HG02981 (cell line): ENCODE measurements around the gene TIMM13.
"Not testable (repeated sequence)": the region's sequence is repeated elsewhere in the genome, so short reads cannot be mapped to it uniquely, and the experiment has no call there.

Experiments
- ATAC-seq: cut with Tn5 transposase; IDR thresholded peaks from one replicate; pipeline ENCODE4 v1.9.1; 2021; ENCODE audit warnings: mild to moderate bottlenecking, moderate library complexity; ENCODE audit not compliant: unreplicated experiment

TIMM13 gene

DNA sequence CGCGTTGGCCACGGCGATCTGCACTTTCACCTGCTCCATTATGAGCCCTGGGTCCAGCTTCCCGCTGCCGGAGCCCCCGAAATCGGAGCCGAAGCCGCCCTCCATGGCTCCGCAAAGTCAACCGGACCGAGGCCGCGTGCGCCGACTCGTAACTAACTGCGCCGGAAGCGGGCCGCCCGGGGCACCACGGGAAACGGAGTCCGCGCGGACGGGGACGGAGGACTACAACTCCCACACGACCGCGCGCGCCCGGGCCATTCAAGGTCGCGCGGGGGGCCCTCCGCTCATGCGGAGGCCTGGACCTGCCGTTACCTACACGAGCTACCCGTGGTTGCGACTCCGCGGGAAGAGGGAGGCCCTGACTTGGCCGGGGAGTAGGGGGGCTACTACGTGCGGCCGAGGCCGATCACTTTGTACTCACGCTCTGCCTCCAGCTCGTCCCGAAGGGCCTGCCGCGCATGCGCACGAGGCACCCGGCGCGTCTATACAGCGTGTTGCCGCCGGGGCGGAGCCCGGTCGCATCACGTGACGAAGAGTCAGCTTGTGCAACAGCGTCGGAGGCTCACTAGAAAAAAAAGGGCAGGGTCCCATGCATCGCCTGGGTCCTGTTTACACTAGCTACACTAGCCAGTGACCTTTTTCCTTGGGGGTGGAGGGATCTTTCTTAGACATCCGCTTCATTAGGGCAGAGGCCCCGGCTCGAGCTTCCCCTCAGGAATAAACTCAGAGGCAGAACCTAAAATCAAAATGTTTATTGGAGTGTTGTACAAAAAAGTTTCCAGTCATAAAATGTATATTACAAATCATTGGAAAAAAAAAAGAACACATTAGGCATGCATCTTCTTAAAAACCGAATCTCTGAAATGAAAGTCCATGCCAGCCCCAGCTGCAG is at the start of gene TIMM13:
TIMM13 (minus strand) TSS at position 158 of the 892 bp plus-strand sequence; CDS start at position 105, 53 bp downstream.
- peak; percentile 81 for ATAC-seq

DNA sequence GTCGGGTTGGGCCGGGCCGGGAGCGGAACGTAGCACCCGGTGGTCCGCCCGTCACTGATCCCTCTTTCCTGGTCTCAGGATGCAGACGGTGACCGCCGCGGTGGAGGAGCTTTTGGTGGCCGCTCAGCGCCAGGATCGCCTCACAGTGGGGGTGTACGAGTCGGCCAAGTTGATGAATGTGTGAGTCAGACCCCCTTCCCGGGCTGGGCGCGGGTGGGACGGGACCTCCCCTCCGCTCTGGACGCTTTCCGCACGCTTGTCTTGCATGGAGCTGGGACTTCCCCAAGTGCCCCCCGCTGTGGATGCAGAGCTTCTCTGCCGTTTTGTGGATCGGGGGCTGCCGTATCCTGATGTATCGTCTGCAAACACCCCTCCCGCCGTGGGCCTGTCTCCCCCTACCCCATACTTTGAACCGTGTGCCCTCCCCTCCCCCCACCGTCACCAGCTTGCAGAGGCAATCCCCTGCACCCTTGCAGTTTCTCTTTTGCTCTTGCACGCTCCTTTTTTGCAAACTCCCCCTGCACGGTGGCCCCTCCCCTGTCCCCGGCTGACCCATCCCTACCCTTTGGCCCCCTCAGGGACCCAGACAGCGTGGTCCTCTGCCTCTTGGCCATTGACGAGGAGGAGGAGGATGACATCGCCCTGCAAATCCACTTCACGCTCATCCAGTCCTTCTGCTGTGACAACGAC is 49.2 kb upstream of the TIMM13 start:
- peak; percentile 1 for ATAC-seq

DNA sequence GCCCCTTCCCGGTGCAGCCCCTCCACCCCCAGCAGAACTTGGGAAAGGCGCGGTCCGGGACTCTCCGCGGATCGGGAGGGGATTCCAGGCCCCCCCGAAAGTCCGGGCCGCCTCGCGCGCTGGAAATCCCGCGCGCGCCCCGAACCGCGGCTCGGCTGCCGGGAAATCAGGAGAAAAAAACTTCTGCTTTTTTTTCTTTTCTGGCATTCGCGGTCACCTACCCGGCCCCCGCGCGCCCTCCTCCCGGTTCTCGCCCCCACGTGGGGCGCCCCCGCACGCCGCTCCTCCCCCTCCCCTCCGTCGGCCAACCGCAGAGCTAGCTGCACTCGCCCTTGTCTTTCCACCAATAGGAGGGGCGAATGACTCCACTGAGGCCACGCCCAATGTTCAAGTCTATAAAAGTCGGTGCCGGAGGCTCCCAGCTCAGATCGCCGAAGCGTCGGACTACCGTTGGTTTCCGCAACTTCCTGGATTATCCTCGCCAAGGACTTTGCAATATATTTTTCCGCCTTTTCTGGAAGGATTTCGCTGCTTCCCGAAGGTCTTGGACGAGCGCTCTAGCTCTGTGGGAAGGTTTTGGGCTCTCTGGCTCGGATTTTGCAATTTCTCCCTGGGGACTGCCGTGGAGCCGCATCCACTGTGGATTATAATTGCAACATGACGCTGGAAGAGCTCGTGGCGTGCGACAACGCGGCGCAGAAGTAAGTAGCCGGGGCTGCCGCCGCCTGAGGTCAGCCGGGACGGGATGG is 48.5 kb upstream of the TIMM13 start, which contains the start of gene GADD45B:
GADD45B (plus strand) TSS at position 426 of the 749 bp plus-strand sequence; CDS start at position 658, 232 bp downstream.
- ATAC-seq = peak; percentile 44

DNA sequence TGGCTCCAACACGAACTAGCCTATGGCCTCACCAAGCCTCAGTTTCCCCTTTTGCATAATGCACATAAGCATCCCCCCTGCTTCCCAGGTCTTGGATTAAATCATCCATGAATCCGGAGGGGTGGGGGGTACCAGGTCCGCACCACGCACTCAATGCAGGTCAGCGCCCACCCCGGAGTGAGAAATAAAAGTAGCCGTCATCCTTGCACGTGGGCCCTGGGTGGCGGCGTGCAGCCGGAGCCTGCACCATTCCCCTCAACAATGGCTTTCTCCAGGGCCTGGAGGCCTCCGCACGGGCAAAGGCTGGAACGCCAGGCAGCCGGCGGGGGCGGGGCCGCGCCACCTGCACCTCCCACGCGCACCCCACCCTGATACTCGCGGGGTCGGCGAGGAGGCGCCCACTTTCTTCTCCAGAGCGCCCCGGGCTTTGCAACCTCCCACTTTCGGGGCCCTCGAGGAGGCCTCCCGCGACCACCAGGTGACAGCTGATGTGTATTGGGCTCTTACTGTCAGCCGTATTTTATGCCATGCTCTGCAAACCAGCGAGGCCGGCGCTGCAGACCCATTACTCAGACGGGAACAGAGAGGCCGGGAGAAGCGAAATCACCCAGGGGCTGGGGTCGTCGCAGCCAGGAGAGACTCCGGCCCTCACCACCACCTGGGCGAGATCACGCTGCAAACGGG is 47.8 kb upstream of the TIMM13 start:
- peak; percentile 3 for ATAC-seq

DNA sequence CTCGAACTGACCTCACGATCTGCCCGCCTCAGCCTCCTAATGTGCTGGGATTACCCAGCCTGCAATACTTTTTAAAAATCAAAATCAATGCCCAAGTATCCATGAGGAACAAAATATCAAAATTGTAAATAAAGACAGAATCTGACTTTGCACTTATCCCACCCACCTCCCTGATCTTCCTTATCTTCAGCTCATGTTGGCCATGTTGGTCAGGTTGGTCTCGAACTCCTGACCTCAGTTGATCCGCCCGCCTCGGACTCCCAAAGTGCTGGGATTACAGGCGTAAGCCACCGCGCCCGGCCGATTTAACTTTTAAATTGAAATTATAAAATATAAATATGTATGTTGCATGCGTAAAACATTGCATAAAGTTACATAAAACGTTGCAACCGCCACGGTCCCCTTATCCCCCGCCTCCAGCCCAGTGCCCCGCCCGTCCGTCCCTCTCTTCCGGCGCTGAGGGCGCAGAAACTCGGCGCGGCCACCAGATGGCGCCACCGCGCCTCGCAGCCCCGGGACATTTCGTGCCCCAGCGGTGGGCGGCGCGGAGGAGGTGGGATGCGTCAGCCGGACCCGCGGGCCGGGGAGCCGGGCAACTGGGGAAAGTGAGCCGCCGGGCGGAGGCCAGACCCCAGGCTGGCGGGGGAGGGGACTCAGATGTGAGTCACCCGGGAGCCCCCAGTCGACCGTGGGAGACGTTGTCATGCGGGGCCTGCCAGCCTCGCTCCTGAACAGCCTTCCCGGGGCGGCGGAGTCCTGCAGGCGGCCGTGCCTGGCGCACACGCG is 47.0 kb upstream of the TIMM13 start:
- no peak for ATAC-seq

DNA sequence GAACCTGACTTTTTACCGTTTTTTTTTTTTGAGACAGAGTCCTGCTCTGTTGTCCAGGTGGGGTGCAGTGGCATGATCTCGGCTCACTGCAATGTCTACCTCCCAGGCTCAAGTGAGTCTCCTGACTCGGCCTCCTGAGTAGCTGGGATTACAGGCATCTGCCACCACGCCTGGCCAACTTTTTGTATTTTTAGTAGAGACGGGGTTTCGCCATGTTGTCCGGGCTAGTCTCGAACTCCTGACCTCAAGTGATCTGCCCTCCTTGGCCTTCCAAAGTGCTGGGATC is 42.5 kb upstream of the TIMM13 start:
- not testable (repeated sequence) for ATAC-seq

DNA sequence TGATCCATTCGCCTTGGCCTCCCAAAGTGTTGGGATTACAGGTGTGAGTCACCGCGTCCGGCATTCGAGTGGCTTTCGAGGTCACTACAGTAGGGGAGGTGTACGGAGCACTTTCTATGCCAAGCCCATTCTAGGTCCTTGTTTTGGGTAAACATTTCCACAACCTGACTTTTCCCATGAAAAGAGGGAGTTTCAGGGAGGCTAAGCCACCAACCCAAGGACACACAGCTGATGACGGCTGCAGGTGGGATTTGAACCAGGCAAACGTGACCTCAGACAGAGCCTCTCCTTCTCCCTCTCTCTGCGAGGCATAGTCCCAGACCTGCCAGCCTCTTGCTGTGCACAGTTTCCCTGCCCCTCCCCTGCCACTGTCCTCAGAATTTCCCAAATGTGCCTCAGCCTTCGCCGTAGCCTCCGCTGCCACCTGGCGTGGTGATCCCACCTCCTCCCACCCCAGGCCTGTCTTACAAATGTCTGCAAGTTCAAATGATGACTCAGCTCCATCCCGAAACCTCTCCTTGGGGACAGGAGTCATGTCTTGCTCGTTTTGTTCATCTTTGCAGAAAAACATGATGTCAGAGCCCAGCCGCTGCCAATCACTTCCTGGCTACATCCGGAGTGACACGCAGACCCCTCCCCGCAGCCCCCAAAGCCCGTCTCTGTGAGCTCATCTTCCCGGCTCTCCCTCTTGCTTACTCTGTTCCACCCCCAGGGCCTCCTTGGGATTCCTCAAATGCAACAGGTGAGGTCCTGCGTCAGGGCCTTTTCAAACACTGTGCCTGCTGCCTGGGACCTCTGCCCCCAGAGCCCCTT is 41.9 kb upstream of the TIMM13 start:
- ATAC-seq = no peak

DNA sequence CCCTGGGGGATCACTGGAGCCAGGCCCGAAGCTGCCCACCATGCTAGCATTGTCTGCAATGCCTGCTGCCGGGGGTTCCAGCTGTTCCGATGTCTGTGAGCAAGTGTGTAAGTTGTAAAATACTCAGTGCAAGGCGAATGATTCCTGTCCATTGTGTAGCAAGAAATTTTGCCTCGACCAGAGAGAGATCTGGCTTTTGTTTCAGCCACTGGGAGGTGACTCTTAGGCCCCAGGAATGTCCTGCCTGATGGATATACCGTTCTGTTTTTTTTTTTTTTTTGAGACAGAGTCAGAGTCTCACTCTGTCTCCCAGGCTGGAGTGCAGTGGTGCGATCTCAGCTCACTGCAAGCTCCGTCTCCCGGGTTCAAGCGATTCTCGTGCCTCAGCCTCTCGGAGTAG is 41.2 kb upstream of the TIMM13 start:
- no peak for ATAC-seq

DNA sequence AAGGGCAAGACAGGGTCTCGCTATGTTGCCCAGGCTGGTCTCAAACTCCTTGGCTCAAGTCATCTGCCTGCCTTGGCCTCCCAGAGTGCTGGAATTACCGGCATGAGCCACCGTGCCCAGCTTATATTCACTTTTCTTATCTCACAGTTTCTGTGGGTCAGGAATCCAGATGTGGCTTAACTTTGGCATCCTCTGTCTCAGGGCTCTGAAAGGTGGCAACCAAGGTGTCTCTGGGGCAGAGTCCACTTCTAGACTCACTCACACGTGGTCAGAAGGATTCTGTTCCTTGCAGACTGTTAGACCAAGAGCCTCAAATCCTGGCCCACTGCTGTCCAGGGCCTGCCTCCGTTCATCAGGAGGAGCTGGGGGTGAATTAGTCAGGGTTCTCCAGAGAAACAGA is 37.0 kb upstream of the TIMM13 start:
- ATAC-seq = no peak

DNA sequence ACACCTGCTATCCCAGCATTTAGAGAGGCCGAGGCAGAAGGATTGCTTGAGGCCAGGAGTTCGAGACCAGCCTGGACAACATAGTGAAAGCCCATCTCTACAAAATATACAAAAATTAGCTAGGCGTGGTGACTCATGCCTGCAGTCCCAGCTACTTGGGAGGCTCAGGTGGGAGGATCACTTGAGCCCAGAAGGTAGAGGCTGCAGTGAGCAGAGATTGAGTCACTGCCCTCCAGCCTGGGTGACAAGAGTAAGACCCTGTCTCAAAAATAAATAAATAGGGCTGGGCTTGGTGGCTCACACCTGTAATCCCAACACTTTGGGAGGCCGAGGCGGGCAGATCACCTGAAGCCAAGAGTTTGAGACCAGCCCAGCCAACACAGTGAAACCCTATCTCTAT is 36.3 kb upstream of the TIMM13 start:
- ATAC-seq = not testable (repeated sequence)

DNA sequence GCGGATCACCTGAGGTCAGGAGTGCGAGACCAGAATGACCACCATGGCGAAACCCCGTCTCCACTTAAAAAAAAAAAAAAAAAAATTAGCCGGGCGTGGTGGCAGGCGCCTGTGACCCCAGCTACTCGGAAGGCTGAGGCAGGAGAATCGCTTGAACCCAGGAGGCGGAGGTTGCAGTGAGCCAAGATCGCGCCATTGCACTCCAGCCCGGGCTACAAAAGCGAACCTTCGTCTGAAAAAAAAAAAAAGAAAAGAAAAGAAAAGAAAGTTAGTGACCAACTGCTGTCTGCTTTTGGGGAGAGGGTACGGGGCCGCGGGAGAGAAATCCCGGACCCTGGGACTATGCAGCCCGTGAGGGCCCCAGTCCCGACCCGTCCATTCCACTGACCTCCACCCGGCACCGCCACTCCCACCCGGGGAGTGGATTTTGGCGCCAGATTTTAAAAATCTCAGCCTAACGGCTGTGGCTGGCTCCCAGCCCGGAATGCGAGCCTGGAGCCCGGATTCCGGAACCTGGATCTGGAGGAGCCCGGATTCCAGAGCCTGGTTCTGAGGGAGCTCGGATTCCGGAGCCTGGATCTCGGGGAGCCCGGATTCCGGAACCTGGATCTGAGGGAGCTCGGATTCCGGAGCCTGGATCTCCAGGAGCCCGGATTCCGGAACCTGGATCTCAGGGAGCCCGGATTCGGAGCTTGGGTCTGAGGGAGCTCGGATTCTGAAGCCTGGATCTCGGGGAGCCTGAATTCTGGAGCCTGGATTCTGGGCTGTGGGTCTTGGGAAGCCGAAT is 35.4 kb upstream of the TIMM13 start:
- no peak for ATAC-seq

DNA sequence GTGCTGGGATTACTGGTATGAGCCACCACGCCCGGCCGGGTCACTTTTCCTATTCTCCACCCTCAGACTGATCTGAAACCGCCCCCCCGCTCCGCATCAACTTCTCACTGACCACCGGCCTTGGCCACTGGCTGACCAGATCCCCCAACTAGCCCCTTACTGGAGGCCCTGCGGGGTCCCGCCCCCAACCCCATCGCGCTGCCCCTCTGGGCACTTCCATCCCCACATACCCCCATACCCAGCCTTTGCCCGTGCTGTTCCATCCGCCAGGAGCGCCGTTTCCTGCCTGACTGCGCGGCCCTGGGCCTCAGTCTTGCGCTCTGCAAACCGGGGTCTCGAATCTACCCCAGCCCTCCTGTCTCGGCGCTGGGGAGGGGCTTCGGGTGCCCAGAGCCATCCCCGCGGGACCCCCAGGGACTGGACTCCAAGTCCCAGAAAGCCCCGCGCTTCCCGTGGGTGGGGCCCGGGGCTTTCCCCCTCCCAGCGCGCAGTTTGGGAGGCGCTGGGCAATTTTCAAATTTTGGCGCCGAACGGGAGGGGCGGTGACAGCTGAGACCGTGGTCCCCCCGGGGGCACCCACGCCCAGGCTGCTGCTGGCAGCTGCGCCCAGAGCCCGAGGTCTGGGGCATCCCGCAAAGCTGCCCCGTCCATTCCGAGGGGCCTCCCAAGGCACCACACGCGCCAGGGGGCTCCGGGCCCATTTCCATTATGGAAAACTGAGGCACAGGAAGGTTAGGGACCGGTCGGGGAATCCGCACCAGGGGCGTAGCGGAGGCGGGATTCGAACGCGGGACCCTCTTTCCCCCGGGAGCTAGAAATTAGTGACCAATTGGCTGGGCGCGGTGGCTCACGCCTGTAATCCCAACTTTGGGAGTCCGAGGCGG is 34.6 kb upstream of the TIMM13 start:
- ATAC-seq = no peak

DNA sequence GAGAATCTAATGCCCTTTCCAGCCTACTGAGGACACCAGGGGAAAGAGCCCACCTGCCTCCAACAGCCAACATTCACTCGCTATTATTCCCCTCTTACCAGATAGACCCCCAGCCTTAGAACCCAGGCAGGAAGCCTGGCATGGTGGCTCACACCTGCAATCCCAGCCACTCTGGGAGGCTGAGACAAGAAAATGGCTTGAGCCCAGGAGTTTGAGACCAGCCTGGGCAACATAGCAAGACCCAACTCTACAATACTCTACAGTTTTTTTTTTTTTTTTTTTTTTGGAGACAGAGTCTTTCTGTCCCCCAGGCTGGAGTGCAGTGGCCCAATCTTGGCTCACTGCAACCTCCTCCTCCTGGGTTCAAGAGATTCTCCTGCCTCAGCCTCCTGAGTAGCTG is 32.9 kb upstream of the TIMM13 start:
- no peak for ATAC-seq

DNA sequence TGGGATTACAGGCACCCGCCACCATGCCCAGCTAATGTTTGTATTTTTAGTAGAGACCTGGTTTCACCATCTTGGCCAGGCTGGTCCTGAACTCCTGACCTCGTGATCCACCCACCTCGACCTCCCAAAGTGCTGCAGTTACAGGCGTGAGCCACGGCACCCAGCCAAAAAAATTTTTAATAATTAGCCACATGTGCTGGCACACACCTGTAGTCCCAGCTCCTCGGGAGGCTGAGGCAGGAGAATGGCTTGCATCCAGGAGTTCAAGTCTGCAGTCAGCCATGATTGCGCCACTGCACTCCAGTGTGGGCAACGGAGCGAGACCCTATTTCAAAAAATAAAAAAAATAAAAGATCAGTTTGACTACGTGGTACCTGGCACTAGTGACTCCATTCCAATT is 31.4 kb upstream of the TIMM13 start:
- not testable (repeated sequence) for ATAC-seq

DNA sequence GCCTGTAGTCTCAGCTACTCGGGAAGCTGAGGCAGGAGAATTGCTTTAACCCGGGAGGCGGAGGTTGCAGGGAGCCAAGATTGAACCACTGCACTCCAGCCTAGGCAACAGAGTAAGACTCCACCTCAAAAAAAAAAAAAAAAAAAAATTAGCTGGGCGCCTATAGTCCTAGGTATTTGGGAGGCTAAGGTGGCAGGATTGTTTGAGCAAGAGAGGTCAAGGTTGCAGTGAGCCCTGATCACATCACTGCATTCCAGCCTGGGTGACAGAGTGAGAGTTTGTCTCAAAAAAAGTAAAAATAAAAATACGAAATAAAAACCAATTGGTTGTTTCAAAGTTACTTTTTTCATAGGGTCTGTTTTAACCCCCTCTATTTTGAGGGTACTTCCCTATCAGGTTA is 30.7 kb upstream of the TIMM13 start:
- no peak for ATAC-seq

DNA sequence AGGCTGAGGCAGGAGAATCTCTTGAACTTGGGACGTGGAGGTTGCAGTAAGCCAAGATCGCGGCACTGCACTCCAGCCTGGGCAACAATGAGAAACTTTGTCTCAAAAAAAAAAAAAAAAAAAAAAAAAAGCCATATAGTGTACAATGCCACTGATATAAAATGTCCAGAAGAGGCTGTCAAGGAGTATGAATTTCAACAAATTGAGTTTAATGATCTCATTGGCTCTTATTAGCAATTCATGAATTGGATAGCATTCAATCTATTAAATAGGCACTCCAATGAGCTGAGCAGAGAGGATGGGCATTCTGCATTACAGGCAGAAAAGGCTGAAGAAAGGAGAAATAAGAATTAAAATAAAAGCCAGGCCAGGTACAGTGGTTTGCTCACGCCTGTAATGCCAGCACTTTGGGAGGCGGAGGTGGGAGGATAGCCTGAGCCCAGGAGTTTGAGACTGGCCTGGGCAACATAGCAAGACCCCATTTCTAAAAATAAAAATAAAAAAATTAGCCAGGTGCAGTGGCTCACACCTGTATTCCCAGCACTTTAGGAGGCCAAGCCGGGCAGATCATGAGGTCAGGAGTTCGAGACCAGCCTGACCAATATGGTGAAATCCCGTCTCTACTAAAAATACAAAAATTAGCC is 30.1 kb upstream of the TIMM13 start:
- no peak for ATAC-seq
